Upper lobe of left lung (tissue), 6 donors: ENCODE measurements around the gene DOCK4. TPM values are rescaled to one million over a fixed set of nuclear protein-coding genes. Genes with fewer than 3 reads are reported as not detected.
"Not testable (repeated sequence)": the region's sequence is repeated elsewhere in the genome, so short reads cannot be mapped to it uniquely, and the experiment has no call there.

Experiments used
- ATAC-seq, 2 donors: fragments of 200-7000 bp; cut with Tn5 transposase; one replicate each; pipeline ENCODE4 v1.9.1; 2022; ENCODE audit warnings: mild to moderate bottlenecking in 2 of 2, moderate library complexity in 2 of 2; ENCODE audit not compliant: low FRiP score in 2 of 2
- DNase-seq, 2 donors: peaks; one replicate each; pipeline ENCODE4 v3.0.0-alpha.2; 2019 to 2020
- H3K27ac ChIP-seq, 4 donors: fragments of 200-600 bp; sonication (generic); one replicate each; pipeline ENCODE4 v1.5.1; 2016 to 2019
- H3K27me3 ChIP-seq, 4 donors: fragments of 200-600 bp; sonication (generic); one replicate each; pipeline ENCODE4 v1.5.1; 2017 to 2019
- H3K36me3 ChIP-seq, 4 donors: fragments of 200-600 bp; sonication (generic); one replicate each; pipeline ENCODE4 v1.5.1; 2016 to 2019
- H3K4me1 ChIP-seq, 4 donors: fragments of 200-600 bp; sonication (generic); one replicate each; pipeline ENCODE4 v1.5.1; 2018 to 2019
- H3K4me3 ChIP-seq, 4 donors: fragments of 200-600 bp; sonication (generic); one replicate each; pipeline ENCODE4 v1.5.1; 2017 to 2019; ENCODE audit warnings: mild to moderate bottlenecking in 2 of 4, moderate library complexity in 1 of 4
- H3K9me3 ChIP-seq, 4 donors: fragments of 200-600 bp; sonication (generic); one replicate each; pipeline ENCODE4 v1.5.1; 2018 to 2019
- EP300 ChIP-seq, 4 donors: sonication (generic); formaldehyde crosslinking; IDR thresholded peaks; one replicate each; pipeline ENCODE4 v1.5.1; 2017; ENCODE audit warnings: antibody characterized with exemption in 4 of 4, control low read depth in 2 of 4
- POLR2A ChIP-seq, 4 donors: fragments of 450-650 bp; IDR thresholded peaks; one replicate each; pipeline ENCODE4 v1.5.1; 2016 to 2017; ENCODE audit warnings: antibody characterized with exemption in 4 of 4, mild to moderate bottlenecking in 2 of 4
- POLR2AphosphoS5 ChIP-seq, 2 donors: sonication (generic); formaldehyde crosslinking; IDR thresholded peaks; one replicate each; pipeline ENCODE4 v1.5.1; 2017; ENCODE audit warnings: antibody characterized with exemption in 2 of 2
- WGBS, 2 donors: methylation state at CpG; one replicate each; pipeline ENCODE4 v1.1.5; 2017 to 2018; 5-methylcytosine and 5-hydroxymethylcytosine counted together
- total RNA-seq, 6 donors: library from RNA; depleted of rRNA in 4 of 6; stranded (reverse); fragments of >200 nt in 4 of 6; gene quantifications; one replicate each; pipeline versions ENCODE4 v1.1.0 to v1.2.1, GENCODE V29; 2016 to 2021
- TF ChIP-seq, protein P1 (sequence below), 6 experiments: fragments of 450-650 bp in 4 of 6; fragments of 200-600 bp in 2 of 6; sonication (generic) in 2 of 6; IDR thresholded peaks; one replicate each; pipeline ENCODE4 v1.5.1; 2016 to 2019; ENCODE audit warnings: antibody characterized with exemption in 6 of 6
- donor health status: DM: no; HTN: no; CAD: no; lungs with moderate emphysema.
- donor health status: DM: no; HTN: yes; CAD: no; lungs with severe emphysema.

DOCK4 gene
- total RNA-seq, 6 donors from 2014 or later = 53.6 to 166 (median 100) TPM

- TF ChIP-seq POLR2A (IDR thresholded peaks at IDR 0.05) (no peak), EP300 (IDR thresholded peaks at IDR 0.05) (no peak)
- TF ChIP-seq, protein P1, sequence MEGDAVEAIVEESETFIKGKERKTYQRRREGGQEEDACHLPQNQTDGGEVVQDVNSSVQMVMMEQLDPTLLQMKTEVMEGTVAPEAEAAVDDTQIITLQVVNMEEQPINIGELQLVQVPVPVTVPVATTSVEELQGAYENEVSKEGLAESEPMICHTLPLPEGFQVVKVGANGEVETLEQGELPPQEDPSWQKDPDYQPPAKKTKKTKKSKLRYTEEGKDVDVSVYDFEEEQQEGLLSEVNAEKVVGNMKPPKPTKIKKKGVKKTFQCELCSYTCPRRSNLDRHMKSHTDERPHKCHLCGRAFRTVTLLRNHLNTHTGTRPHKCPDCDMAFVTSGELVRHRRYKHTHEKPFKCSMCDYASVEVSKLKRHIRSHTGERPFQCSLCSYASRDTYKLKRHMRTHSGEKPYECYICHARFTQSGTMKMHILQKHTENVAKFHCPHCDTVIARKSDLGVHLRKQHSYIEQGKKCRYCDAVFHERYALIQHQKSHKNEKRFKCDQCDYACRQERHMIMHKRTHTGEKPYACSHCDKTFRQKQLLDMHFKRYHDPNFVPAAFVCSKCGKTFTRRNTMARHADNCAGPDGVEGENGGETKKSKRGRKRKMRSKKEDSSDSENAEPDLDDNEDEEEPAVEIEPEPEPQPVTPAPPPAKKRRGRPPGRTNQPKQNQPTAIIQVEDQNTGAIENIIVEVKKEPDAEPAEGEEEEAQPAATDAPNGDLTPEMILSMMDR (IDR thresholded peaks at IDR 0.05) = no peak
- WGBS, 2 donors = 85% methylated on average over 4 of the region's 4 CpGs
- H3K27ac ChIP-seq = no peak overlapping the region
- H3K9me3 ChIP-seq = no peaks in the 10 kb centered on the region
- no peaks in the 10 kb centered on the region for H3K27me3 ChIP-seq
- peaks cover 0 to 12% (median 4%) of the 10 kb centered on the region in 4 donors for H3K4me1 ChIP-seq
- peaks cover 0 to 11% (median 0%) of the 10 kb centered on the region in 4 donors for H3K36me3 ChIP-seq
- H3K4me3 ChIP-seq = no peak overlapping the region
- DNase-seq (no peak), ATAC-seq (no peak)
Measured at GRCh38 chr7:111927353-111928019, 278.7 kb downstream of the DOCK4 start.

- Histone ChIP-seq H3K27me3 (no peaks in the 10 kb centered on the region), H3K27ac (no peak overlapping the region), H3K36me3 (peaks cover 0 to 26% (median 2%) of the 10 kb centered on the region in 4 donors), H3K9me3 (no peaks in the 10 kb centered on the region), H3K4me1 (no peaks in the 10 kb centered on the region), H3K4me3 (no peak overlapping the region)
- 20 to 68% methylated on average over 1 of the region's 1 CpG for WGBS, 2 donors
- DNase-seq (no peak), ATAC-seq (no peak)
- TF ChIP-seq EP300 (IDR thresholded peaks at IDR 0.05) = no peak
- TF ChIP-seq, protein P1 (IDR thresholded peaks at IDR 0.05) = no peak
- TF ChIP-seq POLR2A (IDR thresholded peaks at IDR 0.05) = no peak
- TF ChIP-seq POLR2AphosphoS5 (IDR thresholded peaks at IDR 0.05) = no peak
Measured at GRCh38 chr7:111920329-111920728, 285.9 kb downstream of the DOCK4 start.

DNA sequence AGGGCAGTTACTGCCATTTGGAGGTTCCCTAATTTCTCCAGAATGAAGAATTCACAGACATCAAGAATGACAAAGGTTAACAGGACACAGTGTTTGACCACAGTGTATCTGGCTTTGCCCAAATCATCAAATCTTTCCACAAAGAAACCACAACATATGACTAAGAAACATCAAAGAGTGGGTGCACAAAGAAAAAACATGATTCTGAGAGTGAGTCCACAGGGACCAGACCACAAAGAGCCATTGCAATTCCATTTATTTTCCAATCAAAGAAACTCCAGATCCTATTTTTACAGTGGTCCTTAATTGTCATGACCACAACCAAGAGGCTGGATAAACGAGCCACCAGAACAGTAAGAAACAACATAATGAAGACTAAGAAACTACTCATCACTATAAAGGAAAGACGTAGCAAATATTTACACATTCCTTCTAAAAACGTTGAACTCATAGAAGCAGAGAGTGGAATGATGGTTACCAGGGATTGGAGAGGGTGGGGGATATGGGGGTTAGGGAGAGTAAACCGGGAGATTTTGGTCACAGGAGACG, 286.5 kb downstream of the DOCK4 start:
- Histone ChIP-seq H3K9me3 (no peaks in the 10 kb centered on the region), H3K27me3 (no peaks in the 10 kb centered on the region), H3K36me3 (peaks cover 0 to 31% (median 2%) of the 10 kb centered on the region in 4 donors), H3K4me3 (no peak overlapping the region), H3K27ac (no peak overlapping the region), H3K4me1 (no peaks in the 10 kb centered on the region)
- DNase-seq (no peak), ATAC-seq (no peak)
- TF ChIP-seq POLR2AphosphoS5 (IDR thresholded peaks at IDR 0.05) (no peak), EP300 (IDR thresholded peaks at IDR 0.05) (no peak), POLR2A (IDR thresholded peaks at IDR 0.05) (no peak)
- TF ChIP-seq, protein P1 (IDR thresholded peaks at IDR 0.05) = no peak
- WGBS, 2 donors = 64 to 72% methylated on average over 5 of the region's 5 CpGs

DNA sequence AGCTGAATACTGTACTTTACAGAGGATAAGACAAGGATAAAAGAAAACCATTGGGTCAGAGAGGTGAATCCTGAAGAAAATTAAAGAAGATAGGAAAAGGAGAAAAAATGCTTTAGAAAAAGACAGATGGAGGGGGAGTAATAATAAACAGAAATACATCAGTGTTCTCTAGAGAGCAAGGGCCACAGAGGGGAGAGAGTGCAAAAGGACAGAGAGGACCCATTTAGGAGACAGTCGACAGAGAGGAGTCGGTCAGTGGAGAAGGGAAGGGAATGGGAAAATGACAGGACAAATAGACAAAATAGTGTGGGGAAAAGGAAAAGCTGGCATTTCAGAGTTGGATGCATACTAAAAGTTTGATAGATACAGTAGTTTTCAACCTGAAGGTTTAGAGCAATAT, 287.0 kb downstream of the DOCK4 start:
- H3K4me3 ChIP-seq = no peak overlapping the region
- 86 to 97% methylated on average over 2 of the region's 2 CpGs for WGBS, 2 donors
- H3K27ac ChIP-seq = no peak overlapping the region
- H3K36me3 ChIP-seq = peaks cover 0 to 28% (median 3%) of the 10 kb centered on the region in 4 donors
- H3K9me3 ChIP-seq = no peaks in the 10 kb centered on the region
- TF ChIP-seq EP300 (IDR thresholded peaks at IDR 0.05) = no peak
- no peak for TF ChIP-seq POLR2A (IDR thresholded peaks at IDR 0.05)
- no peak for TF ChIP-seq POLR2AphosphoS5 (IDR thresholded peaks at IDR 0.05)
- TF ChIP-seq, protein P1 (IDR thresholded peaks at IDR 0.05) = no peak
- no peak for DNase-seq
- H3K4me1 ChIP-seq = no peaks in the 10 kb centered on the region
- ATAC-seq = no peak
- no peaks in the 10 kb centered on the region for H3K27me3 ChIP-seq

- ATAC-seq (no peak), DNase-seq (no peak)
- TF ChIP-seq POLR2A (IDR thresholded peaks at IDR 0.05) (no peak), POLR2AphosphoS5 (IDR thresholded peaks at IDR 0.05) (no peak), EP300 (IDR thresholded peaks at IDR 0.05) (no peak)
- TF ChIP-seq, protein P1 (IDR thresholded peaks at IDR 0.05) = no peak
- no peaks in the 10 kb centered on the region for H3K27me3 ChIP-seq
- no peaks in the 10 kb centered on the region for H3K9me3 ChIP-seq
- H3K4me3 ChIP-seq = no peak overlapping the region
- WGBS, 2 donors = 79 to 92% methylated on average over 4 of the region's 4 CpGs
- H3K4me1 ChIP-seq = no peaks in the 10 kb centered on the region
- peak overlapping the region in 1 of 4 donors; percentile 4 for H3K27ac ChIP-seq
- H3K36me3 ChIP-seq = peaks cover 0 to 28% (median 4%) of the 10 kb centered on the region in 4 donors
Measured at GRCh38 chr7:111918461-111918860, 287.7 kb downstream of the DOCK4 start.

- not testable (repeated sequence) for H3K4me1 ChIP-seq, H3K27ac ChIP-seq, H3K27me3 ChIP-seq, ATAC-seq, DNase-seq, H3K4me3 ChIP-seq, H3K9me3 ChIP-seq
- WGBS, 2 donors = 93 to 98% methylated on average over 11 of the region's 11 CpGs
- H3K36me3 ChIP-seq = peaks cover 0 to 25% (median 4%) of the 10 kb centered on the region in 4 donors
Measured at GRCh38 chr7:111917404-111917803, 288.8 kb downstream of the DOCK4 start.
